K562 (cell line): ENCODE measurements around the gene TIMM8A. TPM values are rescaled to one million over a fixed set of nuclear protein-coding genes. Genes with fewer than 3 reads are reported as not detected.
A peak's percentile ranks its signal among the peaks of the same experiment; 100 is the strongest.

ENCODE experiments used
- CAMTA2 ChIP-seq: fragments of 250-450 bp; sonication (Bioruptor Pico); conservative IDR thresholded peaks from 2 replicates; pipeline ENCODE4 v1.5.1; 2022
- CBFA2T3 ChIP-seq: fragments of 450-650 bp; IDR thresholded peaks from 2 replicates; pipeline ENCODE4 v1.6.1; 2017
- CREB1 ChIP-seq, 2 experiments: sonication (generic) in 1 of 2; formaldehyde crosslinking in 1 of 2; IDR thresholded peaks; 2 replicates each; pipeline versions ENCODE4 v1.6.1 to v1.8.0; 2012 to 2022; ENCODE audit warnings: inconsistent platforms in 1 of 2, mild to moderate bottlenecking in 1 of 2, missing genetic modification reagents in 1 of 2, moderate library complexity in 1 of 2
- FOXK1 ChIP-seq: sonication (generic); formaldehyde crosslinking; IDR thresholded peaks from 2 replicates; pipeline ENCODE4 v1.8.0; 2022; ENCODE audit warnings: missing genetic modification reagents, mild to moderate bottlenecking, borderline replicate concordance
- MEF2A ChIP-seq: IDR thresholded peaks from 2 replicates; pipeline ENCODE4 v1.6.1; 2011; ENCODE audit warnings: low read depth, mild to moderate bottlenecking, low read length, moderate library complexity; ENCODE audit not compliant: control insufficient read depth
- NCOA1 ChIP-seq: fragments of 450-650 bp; IDR thresholded peaks from 2 replicates; pipeline ENCODE4 v1.6.1; 2016; ENCODE audit warnings: low read depth
- NCOA4 ChIP-seq: fragments of 450-650 bp; IDR thresholded peaks from 2 replicates; pipeline ENCODE4 v1.6.1; 2018; ENCODE audit warnings: mild to moderate bottlenecking; ENCODE audit not compliant: partially characterized antibody
- NFXL1 ChIP-seq: fragments of 450-650 bp; formaldehyde crosslinking; IDR thresholded peaks from 2 replicates; pipeline ENCODE4 v1.4.0; 2021; ENCODE audit warnings: mild to moderate bottlenecking
- SNIP1 ChIP-seq: fragments of 450-650 bp; IDR thresholded peaks from 2 replicates; pipeline ENCODE4 v1.7.1; 2017; ENCODE audit warnings: low read depth, mild to moderate bottlenecking
- SP2 ChIP-seq: IDR thresholded peaks from 2 replicates; pipeline ENCODE4 v1.6.1; 2011; ENCODE audit warnings: mild to moderate bottlenecking, low read depth, low read length, moderate library complexity; ENCODE audit not compliant: poor library complexity, severe bottlenecking; ENCODE audit errors: extremely low read depth
- TBP ChIP-seq: optimal IDR thresholded peaks from 2 replicates; pipeline ENCODE3; 2011; ENCODE audit warnings: low read depth, low read length, improper control_type of control experiment
- U2AF1 ChIP-seq: fragments of 200-400 bp; formaldehyde crosslinking; optimal IDR thresholded peaks from 2 replicates; pipeline ENCODE3; 2017; ENCODE audit warnings: mild to moderate bottlenecking, low read depth, low read length, moderate library complexity
- WHSC1 ChIP-seq: IDR thresholded peaks from one replicate; pipeline ENCODE4 v1.6.1; 2012; ENCODE audit warnings: low read length, control low read depth, inconsistent platforms
- ZNF57 ChIP-seq: fragments of 450-650 bp; formaldehyde crosslinking; IDR thresholded peaks from 2 replicates; pipeline ENCODE4 v1.4.0; 2020; ENCODE audit warnings: mild to moderate bottlenecking, moderate library complexity
- ZNF696 ChIP-seq: fragments of 250-450 bp; sonication (Bioruptor Pico); conservative IDR thresholded peaks from 2 replicates; pipeline ENCODE4 v1.4.0; 2020; ENCODE audit warnings: mild to moderate bottlenecking, moderate library complexity
- polyA plus RNA-seq, 8 experiments: library from polyadenylated mRNA; depleted of rRNA in 4 of 8; stranded (reverse) in 5 of 8; unstranded in 3 of 8; fragments of >200 nt; fragmentation: Nextera tagmentation in 2 of 8; fragmentation: Illumina TruSeq in 1 of 8; extraction: Ambion mirVana in 2 of 8; extraction: Trizol in 1 of 8; gene quantifications; 2 replicates each; pipeline versions ENCODE4 v1.2.1 to v1.2.3, GENCODE V29; 2011 to 2014; ENCODE audit warnings: inconsistent platforms in 1 of 8, missing spikeins in 1 of 8
- total RNA-seq, 7 experiments: library from RNA; depleted of rRNA in 6 of 7; stranded (reverse); fragments of >200 nt in 6 of 7; fragmentation: Illumina TruSeq in 2 of 7; extraction: Trizol in 2 of 7; gene quantifications; 2 replicates each; pipeline versions ENCODE4 v1.2.1 to v1.2.3, GENCODE V29; 2011 to 2021; ENCODE audit warnings: low replicate concordance in 1 of 7
- TF ChIP-seq, protein P1 (sequence below): sonication (generic); formaldehyde crosslinking; IDR thresholded peaks from 2 replicates; pipeline ENCODE4 v1.8.0; 2022; ENCODE audit warnings: missing genetic modification reagents, mild to moderate bottlenecking, borderline replicate concordance
- TF ChIP-seq, protein P2 (sequence below): fragments of 450-650 bp; IDR thresholded peaks from 2 replicates; pipeline ENCODE4 v1.6.1; 2016; ENCODE audit warnings: antibody characterized with exemption
- TF ChIP-seq, protein P3 (sequence below), 3 experiments: IDR thresholded peaks in 2 of 3; conservative IDR thresholded peaks in 1 of 3; 2 replicates each; pipeline ENCODE4 v1.5.1; 2011 to 2012; ENCODE audit warnings: low read length in 3 of 3, mild to moderate bottlenecking in 3 of 3, control low read depth in 2 of 3, improper control_type of control experiment in 1 of 3, inconsistent platforms in 1 of 3, low read depth in 1 of 3, mixed read lengths in 1 of 3, moderate library complexity in 1 of 3; ENCODE audit not compliant: insufficient read depth in 2 of 3

TIMM8A gene
- total and polyA plus RNA-seq, 9 of the 15 experiments (the other 6 are each of a cell fraction or from before 2014, with no cell fraction given) = 10.9 to 132 (median 41.1) TPM

DNA sequence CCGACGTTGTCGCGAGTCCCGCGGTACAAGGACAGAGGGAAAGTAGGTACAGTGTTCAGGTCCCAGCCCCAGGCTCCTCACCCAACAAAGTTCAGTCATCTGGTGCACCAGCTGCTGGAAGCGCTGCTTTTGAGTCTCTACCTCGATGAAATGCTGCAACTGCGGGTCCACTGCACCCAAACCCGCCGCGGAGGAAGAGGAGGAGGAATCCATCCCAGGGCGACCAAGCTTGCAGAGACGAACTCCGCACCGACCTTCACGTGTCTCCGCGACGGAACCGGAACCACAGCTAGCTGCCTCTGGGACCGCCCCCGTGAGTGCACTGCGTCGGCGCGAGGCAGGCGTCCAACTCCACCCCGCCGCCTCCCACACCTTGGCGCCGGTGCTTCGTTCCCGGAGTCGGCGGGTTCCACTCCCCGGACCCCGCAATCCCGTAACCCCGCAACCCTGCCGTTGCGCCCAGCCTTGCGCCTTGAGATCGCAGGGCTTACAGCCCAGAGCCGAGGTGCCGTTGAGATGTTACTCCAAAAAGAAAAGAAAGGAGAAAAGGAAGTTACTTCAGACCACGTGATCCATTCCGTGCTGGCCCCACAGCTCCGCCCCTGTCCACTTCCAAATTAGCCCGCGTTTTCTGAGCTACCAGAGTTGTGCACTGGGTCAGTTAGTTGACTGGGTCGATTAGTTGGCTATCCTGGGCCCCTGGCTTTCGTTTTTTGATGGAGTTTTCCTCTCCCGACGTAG lies at the start of gene TIMM8A (continued):
- TF ChIP-seq, protein P1, sequence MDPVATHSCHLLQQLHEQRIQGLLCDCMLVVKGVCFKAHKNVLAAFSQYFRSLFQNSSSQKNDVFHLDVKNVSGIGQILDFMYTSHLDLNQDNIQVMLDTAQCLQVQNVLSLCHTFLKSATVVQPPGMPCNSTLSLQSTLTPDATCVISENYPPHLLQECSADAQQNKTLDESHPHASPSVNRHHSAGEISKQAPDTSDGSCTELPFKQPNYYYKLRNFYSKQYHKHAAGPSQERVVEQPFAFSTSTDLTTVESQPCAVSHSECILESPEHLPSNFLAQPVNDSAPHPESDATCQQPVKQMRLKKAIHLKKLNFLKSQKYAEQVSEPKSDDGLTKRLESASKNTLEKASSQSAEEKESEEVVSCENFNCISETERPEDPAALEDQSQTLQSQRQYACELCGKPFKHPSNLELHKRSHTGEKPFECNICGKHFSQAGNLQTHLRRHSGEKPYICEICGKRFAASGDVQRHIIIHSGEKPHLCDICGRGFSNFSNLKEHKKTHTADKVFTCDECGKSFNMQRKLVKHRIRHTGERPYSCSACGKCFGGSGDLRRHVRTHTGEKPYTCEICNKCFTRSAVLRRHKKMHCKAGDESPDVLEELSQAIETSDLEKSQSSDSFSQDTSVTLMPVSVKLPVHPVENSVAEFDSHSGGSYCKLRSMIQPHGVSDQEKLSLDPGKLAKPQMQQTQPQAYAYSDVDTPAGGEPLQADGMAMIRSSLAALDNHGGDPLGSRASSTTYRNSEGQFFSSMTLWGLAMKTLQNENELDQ = no peak
- TF ChIP-seq TBP (no peak), CREB1 (IDR thresholded peaks at IDR 0.05) (0 out of 2 replicates have a peak, but pooled peaks have one; percentile 15), CREB1 (CRISPR knock-in tag; IDR thresholded peaks at IDR 0.05) (no peak), FOXK1 (CRISPR knock-in tag) (no peak), CBFA2T3 (no peak), U2AF1 (no peak), SNIP1 (no peak), SP2 (no peak), MEF2A (no peak), ZNF696 (CRISPR knock-in tag) (no peak), NCOA1 (no peak), CAMTA2 (CRISPR knock-in tag) (no peak), WHSC1 (no peak), NCOA4 (no peak), NFXL1 (CRISPR knock-in tag) (no peak), ZNF57 (no peak)
- TF ChIP-seq, protein P2, sequence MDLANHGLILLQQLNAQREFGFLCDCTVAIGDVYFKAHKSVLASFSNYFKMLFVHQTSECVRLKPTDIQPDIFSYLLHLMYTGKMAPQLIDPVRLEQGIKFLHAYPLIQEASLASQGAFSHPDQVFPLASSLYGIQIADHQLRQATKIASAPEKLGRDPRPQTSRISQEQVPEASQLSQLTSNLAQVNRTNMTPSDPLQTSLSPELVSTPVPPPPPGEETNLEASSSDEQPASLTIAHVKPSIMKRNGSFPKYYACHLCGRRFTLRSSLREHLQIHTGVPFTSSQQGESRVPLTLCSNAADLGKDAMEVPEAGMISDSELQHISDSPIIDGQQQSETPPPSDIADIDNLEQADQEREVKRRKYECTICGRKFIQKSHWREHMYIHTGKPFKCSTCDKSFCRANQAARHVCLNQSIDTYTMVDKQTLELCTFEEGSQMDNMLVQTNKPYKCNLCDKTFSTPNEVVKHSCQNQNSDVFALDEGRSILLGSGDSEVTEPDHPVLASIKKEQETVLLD = no peak
- TF ChIP-seq, protein P3, sequence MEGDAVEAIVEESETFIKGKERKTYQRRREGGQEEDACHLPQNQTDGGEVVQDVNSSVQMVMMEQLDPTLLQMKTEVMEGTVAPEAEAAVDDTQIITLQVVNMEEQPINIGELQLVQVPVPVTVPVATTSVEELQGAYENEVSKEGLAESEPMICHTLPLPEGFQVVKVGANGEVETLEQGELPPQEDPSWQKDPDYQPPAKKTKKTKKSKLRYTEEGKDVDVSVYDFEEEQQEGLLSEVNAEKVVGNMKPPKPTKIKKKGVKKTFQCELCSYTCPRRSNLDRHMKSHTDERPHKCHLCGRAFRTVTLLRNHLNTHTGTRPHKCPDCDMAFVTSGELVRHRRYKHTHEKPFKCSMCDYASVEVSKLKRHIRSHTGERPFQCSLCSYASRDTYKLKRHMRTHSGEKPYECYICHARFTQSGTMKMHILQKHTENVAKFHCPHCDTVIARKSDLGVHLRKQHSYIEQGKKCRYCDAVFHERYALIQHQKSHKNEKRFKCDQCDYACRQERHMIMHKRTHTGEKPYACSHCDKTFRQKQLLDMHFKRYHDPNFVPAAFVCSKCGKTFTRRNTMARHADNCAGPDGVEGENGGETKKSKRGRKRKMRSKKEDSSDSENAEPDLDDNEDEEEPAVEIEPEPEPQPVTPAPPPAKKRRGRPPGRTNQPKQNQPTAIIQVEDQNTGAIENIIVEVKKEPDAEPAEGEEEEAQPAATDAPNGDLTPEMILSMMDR (IDR thresholded peaks at IDR 0.05 in 2 of 3, conservative IDR thresholded peaks at IDR 0.05 in 1 of 3; ENCODE audit: insufficient read depth in 2 of 3, low read depth in 1 of 3, low read length in 3 of 3) = 0 out of 6 replicates have a peak, but pooled peaks of 1 of the 3 experiments have one; percentile 10
- TF ChIP-seq, all 486 proteins: peak for 86
